Neural crest cell (in vitro differentiated cells): ENCODE data around the gene ELMOD3. TPM values are rescaled to one million over a fixed set of nuclear protein-coding genes. Genes with fewer than 3 reads are reported as not detected.
A peak's percentile ranks its signal among the peaks of the same experiment; 100 is the strongest.
"Not testable (repeated sequence)": the region's sequence is repeated elsewhere in the genome, so short reads cannot be mapped to it uniquely, and the experiment has no call there.

Source experiments
- DNase-seq: peaks from one replicate; pipeline ENCODE4 v3.0.0; 2021; ENCODE audit warnings: low read depth, mixed read lengths, low spot score
- H3K27ac Mint-ChIP-seq: one replicate; pipeline ENCODE4 v1.8.0; 2021; ENCODE audit warnings: mild to moderate bottlenecking, mixed read lengths; ENCODE audit not compliant: unreplicated experiment
- H3K27me3 Mint-ChIP-seq: 2 replicates; pipeline ENCODE4 v1.8.0; 2021; ENCODE audit warnings: low read depth, mild to moderate bottlenecking, mixed read lengths
- H3K36me3 Mint-ChIP-seq: 2 replicates; pipeline ENCODE4 v1.8.0; 2021; ENCODE audit warnings: low read depth, mild to moderate bottlenecking, mixed read lengths
- H3K4me1 Mint-ChIP-seq: 2 replicates; pipeline ENCODE4 v1.8.0; 2021; ENCODE audit warnings: mixed read lengths
- H3K4me3 Mint-ChIP-seq: one replicate; pipeline ENCODE4 v1.8.0; 2021; ENCODE audit warnings: mild to moderate bottlenecking, mixed read lengths
- H3K9me3 Mint-ChIP-seq: 2 replicates; pipeline ENCODE4 v1.8.0; 2021; ENCODE audit warnings: mixed read lengths
- total RNA-seq: library from RNA; stranded (reverse); gene quantifications from 2 replicates; pipeline ENCODE4 v1.2.1, GENCODE V29; 2021
- TF ChIP-seq, protein P1 (sequence below): fragments of 200-600 bp; sonication (generic); conservative IDR thresholded peaks from 2 replicates; pipeline ENCODE4 v1.5.0; 2021; ENCODE audit warnings: antibody characterized with exemption, mild to moderate bottlenecking

Gene ELMOD3
- total RNA-seq, 1 donor from 2014 or later = 25.9 TPM

DNA sequence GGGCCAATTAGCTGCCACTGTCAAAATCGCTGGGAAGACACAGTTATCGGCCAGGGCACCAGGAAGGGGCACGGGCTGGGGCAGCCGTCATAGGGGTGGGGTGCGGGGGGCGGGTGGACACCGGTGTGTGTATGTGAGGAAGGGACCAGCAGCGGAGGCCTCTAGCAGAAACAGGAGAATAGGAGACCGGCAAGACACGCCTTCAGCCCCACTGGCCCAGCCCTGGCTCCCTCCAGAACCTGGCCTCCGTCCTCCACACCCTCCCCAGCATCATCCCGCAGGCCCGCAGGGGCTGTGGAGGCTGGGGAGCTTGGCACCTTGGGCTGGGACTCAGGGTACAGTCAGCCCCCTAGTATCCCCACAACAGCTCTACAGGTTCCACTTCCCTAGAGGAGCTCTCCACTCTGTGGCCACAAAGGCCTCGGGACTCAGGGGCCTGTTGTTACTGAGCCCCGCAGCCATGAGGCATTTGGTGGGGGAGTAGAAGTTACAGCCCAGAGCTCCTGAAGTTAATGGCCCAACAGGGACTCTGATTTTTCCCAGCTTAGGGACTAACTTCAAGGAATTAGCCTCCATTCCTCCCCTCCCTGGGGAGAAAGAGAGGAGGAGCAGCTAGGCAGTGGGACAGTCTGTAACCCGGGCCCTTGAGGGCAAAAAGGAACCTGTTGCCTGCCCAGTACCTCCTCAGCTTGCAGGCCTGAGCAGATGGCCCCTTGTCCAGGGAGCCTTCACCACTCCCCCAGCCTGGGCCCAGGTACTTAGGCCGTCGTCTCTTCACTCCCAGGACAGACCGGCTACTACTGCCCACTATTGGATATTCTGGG lies 83.8 kb downstream of the ELMOD3 start:
- no peaks in the 10 kb centered on the region for H3K27me3 Mint-ChIP-seq
- TF ChIP-seq, protein P1, sequence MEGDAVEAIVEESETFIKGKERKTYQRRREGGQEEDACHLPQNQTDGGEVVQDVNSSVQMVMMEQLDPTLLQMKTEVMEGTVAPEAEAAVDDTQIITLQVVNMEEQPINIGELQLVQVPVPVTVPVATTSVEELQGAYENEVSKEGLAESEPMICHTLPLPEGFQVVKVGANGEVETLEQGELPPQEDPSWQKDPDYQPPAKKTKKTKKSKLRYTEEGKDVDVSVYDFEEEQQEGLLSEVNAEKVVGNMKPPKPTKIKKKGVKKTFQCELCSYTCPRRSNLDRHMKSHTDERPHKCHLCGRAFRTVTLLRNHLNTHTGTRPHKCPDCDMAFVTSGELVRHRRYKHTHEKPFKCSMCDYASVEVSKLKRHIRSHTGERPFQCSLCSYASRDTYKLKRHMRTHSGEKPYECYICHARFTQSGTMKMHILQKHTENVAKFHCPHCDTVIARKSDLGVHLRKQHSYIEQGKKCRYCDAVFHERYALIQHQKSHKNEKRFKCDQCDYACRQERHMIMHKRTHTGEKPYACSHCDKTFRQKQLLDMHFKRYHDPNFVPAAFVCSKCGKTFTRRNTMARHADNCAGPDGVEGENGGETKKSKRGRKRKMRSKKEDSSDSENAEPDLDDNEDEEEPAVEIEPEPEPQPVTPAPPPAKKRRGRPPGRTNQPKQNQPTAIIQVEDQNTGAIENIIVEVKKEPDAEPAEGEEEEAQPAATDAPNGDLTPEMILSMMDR = no peak
- H3K4me3 Mint-ChIP-seq = peak overlapping the region; percentile 77
- H3K4me1 Mint-ChIP-seq = peaks cover 22% of the 10 kb centered on the region
- DNase-seq = no peak
- H3K36me3 Mint-ChIP-seq = no peaks in the 10 kb centered on the region
- no peaks in the 10 kb centered on the region for H3K9me3 Mint-ChIP-seq
- H3K27ac Mint-ChIP-seq = peak overlapping the region; percentile 96

DNA sequence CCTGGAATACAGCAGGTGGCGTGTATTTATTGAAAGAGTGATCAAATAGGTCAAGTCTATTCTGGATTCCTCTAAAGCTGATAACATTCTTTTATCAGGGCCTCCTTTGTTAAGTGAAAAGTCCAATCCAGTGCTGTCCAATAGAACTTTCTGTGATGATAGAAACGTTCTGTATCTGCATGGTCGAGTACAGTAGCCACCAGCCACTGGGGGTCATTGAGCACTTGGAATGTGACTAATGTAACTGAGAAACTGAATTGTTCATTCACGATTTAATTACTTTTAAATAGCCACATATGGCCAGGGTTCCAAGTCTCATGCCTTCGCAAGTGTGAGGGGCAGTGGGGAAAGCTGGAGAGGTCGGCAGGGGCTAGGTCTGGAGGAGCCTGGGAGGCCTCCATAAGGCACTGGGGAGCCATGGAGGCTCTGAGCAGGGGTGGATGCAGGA lies 84.5 kb downstream of the ELMOD3 start:
- DNase-seq = no peak
- peaks cover 22% of the 10 kb centered on the region for H3K4me1 Mint-ChIP-seq
- H3K36me3 Mint-ChIP-seq = no peaks in the 10 kb centered on the region
- H3K9me3 Mint-ChIP-seq = no peaks in the 10 kb centered on the region
- TF ChIP-seq, protein P1 = no peak
- H3K27ac Mint-ChIP-seq = no peak overlapping the region
- H3K27me3 Mint-ChIP-seq = no peaks in the 10 kb centered on the region
- H3K4me3 Mint-ChIP-seq = peak overlapping the region; percentile 41

DNA sequence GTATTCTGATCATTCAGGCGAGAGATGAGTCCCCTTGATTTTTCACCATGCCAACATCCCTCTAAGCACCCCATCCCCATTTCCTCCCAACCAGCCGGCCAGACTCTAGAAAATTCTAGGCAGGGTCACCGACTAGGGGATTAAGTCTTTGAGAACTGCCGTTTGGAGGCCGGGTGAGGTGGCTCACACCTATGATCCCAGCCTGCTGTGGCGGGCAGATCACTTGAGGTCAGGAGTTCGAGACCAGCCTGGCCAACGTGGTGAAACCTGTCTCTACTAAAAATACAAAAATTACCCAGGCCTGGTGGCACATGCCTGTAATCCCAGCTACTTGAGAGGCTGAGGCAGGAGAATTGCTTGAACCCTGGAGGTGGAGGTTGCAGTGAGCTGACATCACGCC lies 85.0 kb downstream of the ELMOD3 start:
- peaks cover 22% of the 10 kb centered on the region for H3K4me1 Mint-ChIP-seq
- not testable (repeated sequence) for H3K27me3 Mint-ChIP-seq, H3K36me3 Mint-ChIP-seq, H3K9me3 Mint-ChIP-seq, DNase-seq, H3K27ac Mint-ChIP-seq, H3K4me3 Mint-ChIP-seq

DNA sequence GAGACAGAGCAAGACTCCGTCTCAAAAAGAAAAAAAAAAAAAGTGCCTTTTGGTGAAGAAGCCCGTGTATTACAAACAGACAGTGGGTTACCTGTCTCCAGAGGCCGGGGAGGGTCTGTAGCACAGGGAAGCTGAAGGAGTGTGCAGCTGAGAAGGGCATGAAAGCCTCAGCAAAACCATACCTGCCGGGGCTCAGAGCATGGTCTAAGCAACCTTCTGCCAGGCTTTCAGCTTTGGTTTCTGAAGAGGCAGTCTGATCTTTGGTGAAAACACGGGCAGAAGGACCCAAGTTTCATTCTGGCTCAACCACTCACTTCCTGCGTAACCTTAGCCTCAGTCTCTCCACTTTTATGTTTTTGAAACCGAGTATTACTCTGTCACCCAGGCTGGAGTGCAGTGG lies 85.4 kb downstream of the ELMOD3 start:
- no peaks in the 10 kb centered on the region for H3K27me3 Mint-ChIP-seq
- no peak overlapping the region for H3K4me3 Mint-ChIP-seq
- H3K9me3 Mint-ChIP-seq = no peaks in the 10 kb centered on the region
- peaks cover 22% of the 10 kb centered on the region for H3K4me1 Mint-ChIP-seq
- H3K36me3 Mint-ChIP-seq = no peaks in the 10 kb centered on the region
- TF ChIP-seq, protein P1 = no peak
- DNase-seq = no peak
- no peak overlapping the region for H3K27ac Mint-ChIP-seq

DNA sequence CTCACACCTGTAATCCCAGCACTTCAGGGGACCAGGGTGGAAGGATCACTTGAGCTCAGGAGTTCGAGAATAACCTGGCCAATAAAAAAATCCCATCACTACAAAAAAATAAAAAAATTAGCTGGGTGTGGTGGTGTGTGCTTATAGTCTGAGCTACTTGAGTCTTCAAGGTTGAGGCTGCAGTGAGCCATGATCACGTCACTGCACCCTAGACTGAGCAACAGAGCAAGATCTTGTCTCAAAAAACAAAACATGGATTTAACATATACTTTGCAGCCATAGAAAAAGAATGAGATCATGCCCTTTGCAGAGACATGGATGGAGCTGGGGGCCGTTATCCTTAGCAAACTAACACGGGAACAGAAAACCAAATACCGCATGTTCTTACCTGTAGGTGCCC lies 86.2 kb downstream of the ELMOD3 start:
- H3K4me1 Mint-ChIP-seq = peaks cover 22% of the 10 kb centered on the region
- no peak for DNase-seq
- no peak overlapping the region for H3K27ac Mint-ChIP-seq
- no peaks in the 10 kb centered on the region for H3K27me3 Mint-ChIP-seq
- TF ChIP-seq, protein P1 = no peak
- H3K36me3 Mint-ChIP-seq = no peaks in the 10 kb centered on the region
- H3K9me3 Mint-ChIP-seq = no peaks in the 10 kb centered on the region
- no peak overlapping the region for H3K4me3 Mint-ChIP-seq

Other genes starting within 250 kb of the ELMOD3 start
- gene TCF7L1, start 221.4 kb upstream of the ELMOD3 start, total RNA-seq = 40.3 and 41.8 TPM in 2 replicates
- 52.6 and 54.8 TPM in 2 replicates for gene TGOLN2, start 26.8 kb upstream of the ELMOD3 start, total RNA-seq
- 25.2 and 26.0 TPM in 2 replicates for gene RETSAT, start 241 bp upstream of the ELMOD3 start, total RNA-seq
- 24.3 and 32.6 TPM in 2 replicates for gene CAPG, start 55.6 kb downstream of the ELMOD3 start, total RNA-seq
- 0.34 and 1.2 TPM in 2 replicates for gene SH2D6, start 63.9 kb downstream of the ELMOD3 start, total RNA-seq
- 404 and 405 TPM in 2 replicates for gene MAT2A, start 184.4 kb downstream of the ELMOD3 start, total RNA-seq
- gene GGCX, start 206.7 kb downstream of the ELMOD3 start, total RNA-seq = 43.4 and 43.7 TPM in 2 replicates
- 1.1 and 2.1 TPM in 2 replicates for gene VAMP8, start 222.8 kb downstream of the ELMOD3 start, total RNA-seq
- gene VAMP5, start 229.7 kb downstream of the ELMOD3 start, total RNA-seq = 0.50 and 1.5 TPM in 2 replicates
- 67.9 and 75.8 TPM in 2 replicates for gene RNF181, start 241.0 kb downstream of the ELMOD3 start, total RNA-seq
- 20.9 and 22.2 TPM in 2 replicates for gene TMEM150A, start 247.9 kb downstream of the ELMOD3 start, total RNA-seq